H1 (cell line): ENCODE data around the gene TMEM150B. TPM values are rescaled to one million over a fixed set of nuclear protein-coding genes. Genes with fewer than 3 reads are reported as not detected.

ENCODE experiments used
- CTCF ChIA-PET: fragments of 300-600 bp; sonication (Branson Sonifier 250); formaldehyde crosslinking; loops from one replicate; lab custom pipeline; 2021; ENCODE audit not compliant: partially characterized antibody; lab: Charles Lee
- POLR2A ChIA-PET: fragments of 300-600 bp; sonication (Branson Sonifier 250); formaldehyde crosslinking; loops from one replicate; lab custom pipeline; 2021; ENCODE audit warnings: inconsistent platforms; ENCODE audit not compliant: partially characterized antibody; lab: Charles Lee
- DNase-seq, 2 experiments: peaks; one replicate each; pipeline versions ENCODE4 v3.0.0 to v3.0.0-alpha.2; 2010 to 2022; ENCODE audit warnings: low spot score in 2 of 2, low read depth in 1 of 2, mixed read lengths in 1 of 2
- FAIRE-seq: peaks from 2 replicates; lab custom pipeline; 2011; peaks lifted over from hg19 to GRCh38; lab: Jason Lieb, UNC
- H2AFZ ChIP-seq: 2 replicates; pipeline ENCODE4 v1.8.1; 2012; ENCODE audit warnings: low read length, inconsistent platforms
- H2AK5ac ChIP-seq: 2 replicates; pipeline ENCODE4 v1.6.1; 2013; ENCODE audit warnings: low read depth, low read length
- H2BK120ac ChIP-seq: replicated peaks from 2 replicates; pipeline ENCODE3; 2013; ENCODE audit warnings: low read depth, low read length, inconsistent platforms
- H2BK12ac ChIP-seq: 2 replicates; pipeline ENCODE4 v1.6.1; 2013; ENCODE audit warnings: low read depth, low read length
- H2BK15ac ChIP-seq: 2 replicates; pipeline ENCODE4 v1.6.1; 2013; ENCODE audit warnings: low read length
- H2BK20ac ChIP-seq: 2 replicates; pipeline ENCODE4 v1.6.1; 2013; ENCODE audit warnings: low read length
- H2BK5ac ChIP-seq: 2 replicates; pipeline ENCODE4 v1.6.1; 2013; ENCODE audit warnings: low read depth, low read length
- H3K14ac ChIP-seq: 2 replicates; pipeline ENCODE4 v1.6.1; 2013; ENCODE audit warnings: inconsistent platforms; ENCODE audit not compliant: insufficient read length
- H3K18ac ChIP-seq: 2 replicates; pipeline ENCODE4 v1.6.1; 2013; ENCODE audit warnings: low read length; ENCODE audit errors: extremely low read depth
- H3K23ac ChIP-seq: 2 replicates; pipeline ENCODE4 v1.6.1; 2013; ENCODE audit warnings: inconsistent platforms; ENCODE audit not compliant: insufficient read length
- H3K23me2 ChIP-seq: 2 replicates; pipeline ENCODE4 v1.6.1; 2013; ENCODE audit warnings: low read depth, low read length
- H3K27ac ChIP-seq: 2 replicates; pipeline ENCODE4 v1.6.1; 2011; ENCODE audit warnings: low read depth, low read length, inconsistent platforms
- H3K27me3 ChIP-seq, 4 experiments: replicated peaks in 1 of 4; 1 replicate in 1 of 4; 2 replicates in 3 of 4; pipeline versions ENCODE4 v1.6.1 to v1.8.1; 2011 to 2013; ENCODE audit warnings: low read length in 3 of 4, mild to moderate bottlenecking in 3 of 4, inconsistent platforms in 2 of 4, mixed read lengths in 2 of 4, moderate library complexity in 1 of 4; ENCODE audit not compliant: control insufficient read depth in 3 of 4, insufficient read depth in 3 of 4; ENCODE audit errors: extremely low read depth in 1 of 4
- H3K36me3 ChIP-seq, 4 experiments: 2 replicates each; pipeline versions ENCODE4 v1.6.1 to v1.8.1; 2011 to 2013; ENCODE audit warnings: mild to moderate bottlenecking in 4 of 4, low read length in 3 of 4, moderate library complexity in 2 of 4, control low read depth in 1 of 4, inconsistent platforms in 1 of 4; ENCODE audit not compliant: insufficient read depth in 4 of 4, control insufficient read depth in 2 of 4
- H3K4ac ChIP-seq: replicated peaks from 2 replicates; pipeline ENCODE3; 2013; ENCODE audit warnings: low read length, low read depth, mixed read lengths, inconsistent platforms; ENCODE audit not compliant: insufficient read length
- H3K4me1 ChIP-seq, 4 experiments: replicated peaks in 1 of 4; 1 replicate in 1 of 4; 2 replicates in 3 of 4; pipeline versions ENCODE4 v1.6.1 to v1.8.1; 2011 to 2013; ENCODE audit warnings: low read length in 3 of 4, inconsistent platforms in 2 of 4, mixed read lengths in 1 of 4; ENCODE audit not compliant: insufficient read depth in 4 of 4, control insufficient read depth in 3 of 4
- H3K4me2 ChIP-seq, 2 experiments: 2 replicates each; pipeline versions ENCODE4 v1.6.1 to v1.8.1; 2011 to 2013; ENCODE audit warnings: low read depth in 2 of 2, low read length in 2 of 2, control low read depth in 1 of 2, inconsistent platforms in 1 of 2, mild to moderate bottlenecking in 1 of 2; ENCODE audit not compliant: insufficient read depth in 1 of 2
- H3K4me3 ChIP-seq, 4 experiments: fragments of 200-600, 300-600 bp in 1 of 4; sonication (generic), shearing (Covaris generic), sonication (Bioruptor Twin) in 1 of 4; 2 replicates each; pipeline versions ENCODE4 v1.5.1 to v1.8.1; 2011 to 2016; ENCODE audit warnings: low read length in 4 of 4, low read depth in 3 of 4, control low read depth in 2 of 4, inconsistent platforms in 2 of 4, mild to moderate bottlenecking in 2 of 4, mixed read lengths in 1 of 4, moderate library complexity in 1 of 4; ENCODE audit not compliant: insufficient read depth in 2 of 4; ENCODE audit errors: extremely low read depth in 1 of 4
- H3K56ac ChIP-seq: replicated peaks from 2 replicates; pipeline ENCODE3; 2013; ENCODE audit warnings: low read depth, mild to moderate bottlenecking, mixed read lengths, low read length, inconsistent platforms; ENCODE audit not compliant: insufficient read length
- H3K79me1 ChIP-seq: 2 replicates; pipeline ENCODE4 v1.6.1; 2013; ENCODE audit warnings: low read depth, low read length, control low read depth
- H3K79me2 ChIP-seq, 2 experiments: 2 replicates each; pipeline versions ENCODE4 v1.6.1 to v1.8.1; 2012 to 2013; ENCODE audit warnings: low read length in 2 of 2, mild to moderate bottlenecking in 2 of 2, inconsistent platforms in 1 of 2; ENCODE audit not compliant: insufficient read depth in 2 of 2, control insufficient read depth in 1 of 2
- H3K9ac ChIP-seq, 4 experiments: replicated peaks in 1 of 4; 1 replicate in 1 of 4; 2 replicates in 3 of 4; pipeline versions ENCODE4 v1.6.1 to v1.8.1; 2011 to 2013; ENCODE audit warnings: low read depth in 3 of 4, low read length in 3 of 4, control low read depth in 2 of 4, mild to moderate bottlenecking in 2 of 4, moderate library complexity in 2 of 4, inconsistent platforms in 1 of 4; ENCODE audit errors: extremely low read depth in 1 of 4
- H3K9me3 ChIP-seq, 2 experiments: 2 replicates each; pipeline versions ENCODE4 v1.6.1 to v1.8.1; 2012 to 2013; ENCODE audit warnings: mild to moderate bottlenecking in 2 of 2, moderate library complexity in 2 of 2, control low read depth in 1 of 2, inconsistent platforms in 1 of 2, low read depth in 1 of 2, low read length in 1 of 2, mixed read lengths in 1 of 2; ENCODE audit not compliant: insufficient read depth in 2 of 2
- H4K20me1 ChIP-seq, 2 experiments: replicated peaks in 1 of 2; 2 replicates each; pipeline versions ENCODE3 to v1.8.1; 2011 to 2013; ENCODE audit warnings: inconsistent platforms in 2 of 2, low read length in 2 of 2, mild to moderate bottlenecking in 1 of 2; ENCODE audit not compliant: insufficient read depth in 2 of 2, control insufficient read depth in 1 of 2
- H4K5ac ChIP-seq: 2 replicates; pipeline ENCODE4 v1.6.1; 2013; ENCODE audit warnings: low read length, low read depth, mixed read lengths, inconsistent platforms; ENCODE audit not compliant: insufficient read length
- H4K8ac ChIP-seq: 2 replicates; pipeline ENCODE4 v1.8.0; 2013; ENCODE audit warnings: mild to moderate bottlenecking, moderate library complexity, low read length, inconsistent platforms; ENCODE audit not compliant: insufficient read depth; ENCODE audit errors: extremely low read depth
- H4K91ac ChIP-seq: replicated peaks from 2 replicates; pipeline ENCODE3; 2013; ENCODE audit warnings: low read length, mixed read lengths, inconsistent platforms; ENCODE audit not compliant: insufficient read length
- ATF3 ChIP-seq: IDR thresholded peaks from 2 replicates; pipeline ENCODE4 v1.6.1; 2011; ENCODE audit warnings: low read depth, mild to moderate bottlenecking, low read length; ENCODE audit not compliant: insufficient read depth
- MAFK ChIP-seq: IDR thresholded peaks from 2 replicates; pipeline ENCODE4 v1.6.1; 2012; ENCODE audit warnings: low read depth, mild to moderate bottlenecking, improper control_type of control experiment, low read length
- TEAD4 ChIP-seq: IDR thresholded peaks from 2 replicates; pipeline ENCODE4 v1.6.1; 2012; ENCODE audit warnings: low read depth, low read length, inconsistent platforms, mixed read lengths
- WGBS, 2 experiments: shearing (Covaris generic) in 1 of 2; methylation state at CpG; one replicate each; pipeline versions ENCODE4 v1.1.6 to v1.1.7; 2013 to 2015; ENCODE audit warnings: low lambda C conversion rate in 2 of 2, mixed read lengths in 2 of 2, inconsistent platforms in 1 of 2, low coverage in 1 of 2, missing lambda C conversion rate in 1 of 2; ENCODE audit not compliant: insufficient replicate concordance in 2 of 2, insufficient coverage in 1 of 2, insufficient read length in 1 of 2; ENCODE audit errors: extremely low coverage in 1 of 2, missing lambda C conversion rate in 1 of 2; 5-methylcytosine and 5-hydroxymethylcytosine counted together
- polyA plus RNA-seq, 7 experiments: library from polyadenylated mRNA; depleted of rRNA in 3 of 7; stranded (reverse) in 5 of 7; unstranded in 2 of 7; fragments of >200 nt in 5 of 7; fragments of 200-250 nt in 2 of 7; gene quantifications; 1 replicate in 5 of 7; 2 replicates in 1 of 7; 4 replicates in 1 of 7; pipeline versions ENCODE4 v1.2.1 to v1.2.3, GENCODE V29; 2011 to 2013; ENCODE audit warnings: missing spikeins in 2 of 7, mixed read lengths in 2 of 7
- total RNA-seq: library from RNA; stranded (reverse); fragmentation: NEBNext Ultra II Directional; extraction: Animal tissue kit (Norgen Biotek cat#: 25700); gene quantifications from 2 replicates; pipeline ENCODE4 v1.2.1, GENCODE V29; 2021

Gene TMEM150B
- total and polyA plus RNA-seq, 2 of the 8 experiments (the other 6 are each of a cell fraction or from before 2014, with no cell fraction given): 0.41 to 0.91 TPM

GRCh38 chr19:55265723-55266386 is 59.3 kb downstream of the TMEM150B start:
- H3K23me2 ChIP-seq: peaks cover 9% of the 10 kb centered on the region; the same call in 1 of the 2 replicates
- no peak overlapping the region for H3K27ac ChIP-seq
- peaks cover 0 to 10% of the 10 kb centered on the region in 2 experiments for H4K20me1 ChIP-seq
- CTCF ChIA-PET: interaction anchor here (1.4 kb wide), 1 partner anchor 12 kb away, joined by 4 read pairs; no protein-coding TSS in a partner anchor
- H3K79me1 ChIP-seq: peaks cover 7% of the 10 kb centered on the region
- H3K56ac ChIP-seq: peak overlapping the region; percentile 96
- H3K4me3 ChIP-seq: no peak overlapping the region
- peaks cover 0 to 6% of the 10 kb centered on the region in 2 experiments; a peak in 1 of 4 replicates for H3K79me2 ChIP-seq
- no peak overlapping the region for H2AFZ ChIP-seq
- H3K4me1 ChIP-seq: peaks cover 0 to 3% (median 0%) of the 10 kb centered on the region in 4 experiments; a peak in 1 of 7 replicates
- 0 out of 2 replicates have a peak overlapping the region, but pooled peaks have one; percentile 60 for H2BK12ac ChIP-seq
- no peak for DNase-seq
- H3K18ac ChIP-seq: no peak overlapping the region
- no peak overlapping the region for H2BK15ac ChIP-seq
- H3K4me2 ChIP-seq: no peak overlapping the region
- H3K14ac ChIP-seq: no peak overlapping the region
- H3K23ac ChIP-seq: no peak overlapping the region
- no peak overlapping the region for H3K4ac ChIP-seq
- H4K8ac ChIP-seq: no peak overlapping the region
- H3K36me3 ChIP-seq: no peaks in the 10 kb centered on the region
- peaks cover 0 to 3% of the 10 kb centered on the region in 2 experiments; a peak in 3 of 4 replicates for H3K9me3 ChIP-seq
- no peak overlapping the region for H4K91ac ChIP-seq
- no peak overlapping the region; the same call in 1 of the 2 replicates for H2BK5ac ChIP-seq
- no peak for FAIRE-seq
- H4K5ac ChIP-seq: no peak overlapping the region
- 82% methylated on average over 7 of the region's 12 CpGs; no CpG with 5 or more reads in 1 of the 2 experiments for WGBS, 2 experiments
- H2BK20ac ChIP-seq: no peak overlapping the region
- H2BK120ac ChIP-seq: no peak overlapping the region
- POLR2A ChIA-PET: interaction anchor here (1.7 kb wide), 1 partner anchor 142 kb away, joined by 5 read pairs; the partner anchor contains the start of gene UBE2S
- H3K9ac ChIP-seq: no peak overlapping the region
- H2AK5ac ChIP-seq: peak overlapping the region; percentile 90; the same call in 1 of the 2 replicates
- TF ChIP-seq MAFK: no peak
- no peak for TF ChIP-seq ATF3
- no peak for TF ChIP-seq TEAD4
- TF ChIP-seq, all 59 proteins: peak for 0
- no peaks in the 10 kb centered on the region for H3K27me3 ChIP-seq
